DMS53 (cell line): ENCODE results near the gene USP28.
"Not testable (repeated sequence)": the region's sequence is repeated elsewhere in the genome, so short reads cannot be mapped to it uniquely, and the experiment has no call there.

Experiments used
- DNase-seq: peaks from one replicate; lab custom pipeline; 2025; lab: John Stamatoyannopoulos, UW

Gene USP28

DNA sequence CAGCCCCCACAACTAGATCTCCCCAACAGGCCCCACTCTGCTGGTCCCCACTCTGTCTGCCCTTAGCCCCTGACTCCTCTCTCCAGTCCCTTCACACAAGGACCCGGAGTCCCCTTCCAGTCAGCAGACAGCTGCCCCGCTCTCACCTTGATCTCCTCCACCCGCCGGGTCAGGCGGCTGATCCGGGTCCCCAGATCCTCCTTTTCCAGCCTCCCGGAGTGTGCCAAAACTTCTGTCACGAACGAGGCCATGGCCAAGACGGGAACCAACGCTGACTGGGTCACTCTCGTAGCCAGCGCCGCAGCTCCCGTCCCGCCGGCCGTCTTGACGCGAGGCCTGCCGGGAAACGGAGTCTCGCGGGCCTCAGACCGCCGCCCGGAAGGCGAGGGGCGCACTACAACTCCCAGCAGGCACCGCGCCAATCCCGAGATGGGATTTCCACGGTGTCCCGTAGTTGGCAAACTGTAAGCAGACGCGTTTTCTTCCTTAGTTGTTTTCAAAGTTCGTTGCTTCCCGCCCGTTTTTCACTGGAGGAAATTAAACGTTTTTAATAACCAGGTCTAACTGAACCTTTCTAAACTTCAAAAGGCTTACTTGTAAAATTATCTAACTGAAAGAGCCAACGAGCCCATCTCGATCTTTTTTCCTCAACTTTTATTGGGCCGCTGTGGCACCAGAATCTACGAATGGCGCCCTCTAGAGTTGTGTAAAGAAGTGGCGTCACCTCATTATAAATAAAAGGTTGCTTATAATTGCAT is 101.8 kb downstream of the USP28 start, which contains the start of gene ZW10:
Gene ZW10 (minus strand): TSS at position 277 of the 758 bp plus-strand sequence. CDS start 26 bp downstream, at position 251.
- DNase-seq, result peak; percentile 98

GRCh38 chr11:113773092-113773415 is 102.3 kb downstream of the USP28 start:
- DNase-seq, result peak; percentile 65

GRCh38 chr11:113771964-113772363 is 103.4 kb downstream of the USP28 start:
- DNase-seq, result no peak

GRCh38 chr11:113764527-113765219 is 110.7 kb downstream of the USP28 start:
- DNase-seq, result no peak

DNA sequence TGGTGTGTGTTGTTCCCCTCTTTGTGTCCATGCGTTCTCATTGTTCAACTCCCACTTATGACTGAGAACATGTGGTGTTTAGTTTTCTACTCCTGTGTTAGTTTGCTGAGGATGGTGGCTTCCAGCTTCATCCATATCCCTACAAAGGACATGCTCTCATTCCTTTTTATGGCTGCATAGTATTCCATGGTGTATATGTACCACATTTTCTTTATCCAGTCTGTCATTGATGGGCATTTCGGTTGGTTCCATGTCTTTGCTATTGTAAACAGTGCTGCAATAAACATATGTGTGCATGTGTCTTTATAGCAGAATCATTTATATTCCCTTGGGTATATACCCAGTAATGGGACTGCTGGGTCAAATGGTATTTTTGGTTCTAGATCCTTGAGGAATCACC is 112.3 kb downstream of the USP28 start:
- not testable (repeated sequence) for DNase-seq

- no peak for DNase-seq
These were observed 115.1 kb downstream of the USP28 start for GRCh38 chr11:113760241-113760640.

DNA sequence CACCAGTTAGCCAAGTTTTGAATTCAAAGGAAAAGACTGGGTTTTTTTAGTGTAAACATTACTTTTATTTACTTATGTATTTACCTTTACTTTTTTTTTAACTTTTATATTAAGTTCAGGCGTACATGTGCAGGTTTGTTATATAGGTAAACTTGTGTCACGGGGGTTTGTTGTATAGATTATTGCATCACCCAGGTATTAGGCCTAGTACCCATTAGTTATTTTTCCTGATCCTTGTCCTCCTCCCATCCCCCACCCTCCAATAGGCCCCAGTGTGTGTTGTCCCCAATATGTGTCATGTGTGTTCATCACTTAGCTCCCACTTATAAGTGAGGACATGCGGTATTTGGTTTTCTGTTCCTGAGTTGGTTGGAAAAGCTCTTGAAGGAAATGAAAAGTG is 122.4 kb downstream of the USP28 start:
- no peak for DNase-seq
